ENCODE data around the gene RNF212.

RNF212 gene

GRCh38 chr4:1090465-1091440 lies 22.6 kb downstream of the RNF212 start:
- DNase-seq, result no peak

- DNase-seq, result no peak
Measured at GRCh38 chr4:1090036-1090435, 23.3 kb downstream of the RNF212 start.

- no peak for DNase-seq
Measured at GRCh38 chr4:1087371-1087770, 26.0 kb downstream of the RNF212 start.

GRCh38 chr4:1086011-1086410 lies 27.4 kb downstream of the RNF212 start:
- no peak for DNase-seq

GRCh38 chr4:1085404-1085799 lies 28.0 kb downstream of the RNF212 start:
- no peak for DNase-seq

GRCh38 chr4:1084796-1085403 lies 28.5 kb downstream of the RNF212 start:
- no peak for DNase-seq

GRCh38 chr4:1084394-1084793 lies 29.0 kb downstream of the RNF212 start:
- no peak for DNase-seq

GRCh38 chr4:1082215-1083182 lies 30.9 kb downstream of the RNF212 start:
- no peak for DNase-seq

- no peak for DNase-seq
Measured at GRCh38 chr4:1081689-1082040, 31.7 kb downstream of the RNF212 start.

GRCh38 chr4:1080961-1081688 lies 32.2 kb downstream of the RNF212 start:
- no peak for DNase-seq

- DNase-seq, result no peak
Measured at GRCh38 chr4:1080432-1080831, 32.9 kb downstream of the RNF212 start.

GRCh38 chr4:1079711-1080265 lies 33.6 kb downstream of the RNF212 start:
- DNase-seq, result no peak

- DNase-seq, result no peak
Measured at GRCh38 chr4:1078490-1078889, 34.9 kb downstream of the RNF212 start.

- DNase-seq, result no peak
Measured at GRCh38 chr4:1077711-1078477, 35.5 kb downstream of the RNF212 start.

GRCh38 chr4:1075809-1076699 lies 37.3 kb downstream of the RNF212 start:
- no peak for DNase-seq

GRCh38 chr4:1075225-1075624 lies 38.1 kb downstream of the RNF212 start:
- DNase-seq, result no peak

- no peak for DNase-seq
Measured at GRCh38 chr4:1074077-1074476, 39.3 kb downstream of the RNF212 start.

- peak; percentile 47 for DNase-seq
Measured at GRCh38 chr4:1072830-1073446, 40.4 kb downstream of the RNF212 start.

GRCh38 chr4:1069394-1069793 lies 44.0 kb downstream of the RNF212 start:
- no peak for DNase-seq

- DNase-seq, result no peak
Measured at GRCh38 chr4:1065732-1066131, 47.6 kb downstream of the RNF212 start.
